Measurements from ENCODE around the gene ACOT7.

- TF ChIP-seq CTCF (conservative IDR thresholded peaks at IDR 0.05): no peak
- no peak for TF ChIP-seq EZH2 (IDR thresholded peaks at IDR 0.05; ENCODE audit: low read depth)
Observed at GRCh38 chr1:6220236-6220635, 173.3 kb downstream of the ACOT7 start.
